IMR-90 (cell line): ENCODE data around the gene MRPL54.

Experiments
- CHD1 ChIP-seq: IDR thresholded peaks from 2 replicates; pipeline ENCODE4 v1.6.1; 2012; ENCODE audit warnings: low read depth, low read length, improper control_type of control experiment
- MAFK ChIP-seq: IDR thresholded peaks from 2 replicates; pipeline ENCODE4 v1.6.1; 2012; ENCODE audit warnings: low read depth, low read length, improper control_type of control experiment
- NFE2L2 ChIP-seq: fragments of 150-350 bp; IDR thresholded peaks from 2 replicates; pipeline ENCODE4 v1.6.1; 2016; ENCODE audit warnings: low read depth, mild to moderate bottlenecking, low read length
- POLR2A ChIP-seq: IDR thresholded peaks from 2 replicates; pipeline ENCODE4 v1.6.1; 2012; ENCODE audit warnings: mild to moderate bottlenecking, low read depth, low read length
- RCOR1 ChIP-seq: IDR thresholded peaks from 2 replicates; pipeline ENCODE4 v1.6.1; 2012; ENCODE audit warnings: mild to moderate bottlenecking, low read length, improper control_type of control experiment; ENCODE audit not compliant: insufficient replicate concordance
- RFX5 ChIP-seq: IDR thresholded peaks from 2 replicates; pipeline ENCODE4 v1.8.0; 2012; ENCODE audit warnings: low read depth, mild to moderate bottlenecking, low read length, moderate library complexity
- SMC3 ChIP-seq: fragments of 150-350 bp; IDR thresholded peaks from 2 replicates; pipeline ENCODE4 v1.6.1; 2016; ENCODE audit warnings: low read depth, mild to moderate bottlenecking, antibody characterized with exemption, low read length, moderate library complexity
- TF ChIP-seq, protein P1 (sequence below): conservative IDR thresholded peaks from 2 replicates; pipeline ENCODE4 v1.5.1; 2012; ENCODE audit warnings: mild to moderate bottlenecking, low read depth, low read length, improper control_type of control experiment

DNA sequence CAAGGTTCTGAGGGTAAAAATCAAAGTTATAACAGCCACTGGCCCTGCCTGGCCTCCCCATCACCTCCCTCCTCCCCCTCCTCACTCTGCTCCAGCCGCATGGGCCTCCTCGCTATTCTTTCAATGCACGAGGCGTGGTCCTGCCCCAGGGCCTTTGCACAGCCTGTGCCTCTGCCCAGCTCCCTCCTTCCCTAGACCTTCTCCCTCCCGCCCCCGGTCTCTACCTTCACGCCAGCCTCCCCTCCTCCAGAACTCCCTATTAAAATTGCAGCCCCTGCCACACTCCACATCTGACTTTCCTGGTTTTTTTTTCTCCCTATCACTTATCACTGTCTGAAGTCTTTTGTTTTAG, 6.2 kb downstream of the MRPL54 start:
- TF ChIP-seq, protein P1, sequence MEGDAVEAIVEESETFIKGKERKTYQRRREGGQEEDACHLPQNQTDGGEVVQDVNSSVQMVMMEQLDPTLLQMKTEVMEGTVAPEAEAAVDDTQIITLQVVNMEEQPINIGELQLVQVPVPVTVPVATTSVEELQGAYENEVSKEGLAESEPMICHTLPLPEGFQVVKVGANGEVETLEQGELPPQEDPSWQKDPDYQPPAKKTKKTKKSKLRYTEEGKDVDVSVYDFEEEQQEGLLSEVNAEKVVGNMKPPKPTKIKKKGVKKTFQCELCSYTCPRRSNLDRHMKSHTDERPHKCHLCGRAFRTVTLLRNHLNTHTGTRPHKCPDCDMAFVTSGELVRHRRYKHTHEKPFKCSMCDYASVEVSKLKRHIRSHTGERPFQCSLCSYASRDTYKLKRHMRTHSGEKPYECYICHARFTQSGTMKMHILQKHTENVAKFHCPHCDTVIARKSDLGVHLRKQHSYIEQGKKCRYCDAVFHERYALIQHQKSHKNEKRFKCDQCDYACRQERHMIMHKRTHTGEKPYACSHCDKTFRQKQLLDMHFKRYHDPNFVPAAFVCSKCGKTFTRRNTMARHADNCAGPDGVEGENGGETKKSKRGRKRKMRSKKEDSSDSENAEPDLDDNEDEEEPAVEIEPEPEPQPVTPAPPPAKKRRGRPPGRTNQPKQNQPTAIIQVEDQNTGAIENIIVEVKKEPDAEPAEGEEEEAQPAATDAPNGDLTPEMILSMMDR = no peak
- TF ChIP-seq MAFK (no peak), POLR2A (no peak), NFE2L2 (no peak), CHD1 (no peak), RCOR1 (no peak), RFX5 (no peak), SMC3 (no peak)
